Heart right ventricle (tissue), 16 donors: ENCODE data around the gene GPC3. TPM values are rescaled to one million over a fixed set of nuclear protein-coding genes. Genes with fewer than 3 reads are reported as not detected.
"Not testable (repeated sequence)": the region's sequence is repeated elsewhere in the genome, so short reads cannot be mapped to it uniquely, and the experiment has no call there.

Source experiments
- ATAC-seq, 8 donors: fragments of 200-7000 bp; cut with Tn5 transposase; one replicate each; pipeline ENCODE4 v1.9.1; 2020; ENCODE audit warnings: mild to moderate bottlenecking in 8 of 8, moderate library complexity in 8 of 8, moderate number of reproducible peaks in 1 of 8
- DNase-seq, 2 donors: peaks; one replicate each; pipeline ENCODE4 v3.0.0-alpha.2; 2020
- H3K27ac ChIP-seq, 10 donors: fragments of 200-600 bp; sonication (generic) in 2 of 10; one replicate each; pipeline versions ENCODE4 v1.5.0 to v1.8.0; 2020 to 2022; ENCODE audit warnings: mild to moderate bottlenecking in 3 of 10
- H3K27me3 ChIP-seq, 7 donors: fragments of 200-600 bp; one replicate each; pipeline ENCODE4 v1.8.0; 2021 to 2022; ENCODE audit warnings: mild to moderate bottlenecking in 2 of 7
- H3K36me3 ChIP-seq, 9 donors: fragments of 200-600 bp; sonication (generic) in 1 of 9; one replicate each; pipeline versions ENCODE4 v1.5.0 to v1.8.0; 2020 to 2022; ENCODE audit warnings: mild to moderate bottlenecking in 2 of 9
- H3K4me1 ChIP-seq, 9 donors: fragments of 200-600 bp; sonication (generic) in 1 of 9; one replicate each; pipeline versions ENCODE4 v1.5.0 to v1.8.0; 2020 to 2022; ENCODE audit warnings: mild to moderate bottlenecking in 4 of 9
- H3K4me3 ChIP-seq, 10 donors: fragments of 200-600 bp; sonication (generic) in 2 of 10; one replicate each; pipeline versions ENCODE4 v1.5.0 to v1.8.0; 2020 to 2022; ENCODE audit warnings: mild to moderate bottlenecking in 7 of 10, moderate library complexity in 2 of 10
- H3K9me3 ChIP-seq, 11 donors: fragments of 200-600 bp in 10 of 11; sonication (generic) in 2 of 11; one replicate each; pipeline versions ENCODE4 v1.5.0 to v1.8.0; 2013 to 2022; ENCODE audit warnings: mild to moderate bottlenecking in 2 of 11, control low read depth in 1 of 11, moderate library complexity in 1 of 11
- CTCF ChIP-seq, 9 donors: fragments of 200-600 bp; sonication (generic) in 2 of 9; IDR thresholded peaks; one replicate each; pipeline versions ENCODE4 v1.5.0 to v1.8.0; 2021 to 2022; ENCODE audit warnings: antibody characterized with exemption in 9 of 9, mild to moderate bottlenecking in 5 of 9, moderate library complexity in 1 of 9
- WGBS, 2 donors: extraction: QIAGEN DNeasy Blood & Tissue Kit; methylation state at CpG; one replicate each; pipeline ENCODE4 v1.1.7; 2013; ENCODE audit warnings: inconsistent platforms in 1 of 2; 5-methylcytosine and 5-hydroxymethylcytosine counted together
- intact Hi-C, 10 donors: fragments of 100-400 bp; cut with DNase I; formaldehyde crosslinking; loops; one replicate each; pipeline versions ENCODE4 v1.11.1 to v1.14.2; 2022
- polyA plus RNA-seq, 2 donors: library from polyadenylated mRNA; stranded (reverse); fragments of 200-250 nt; gene quantifications; one replicate each; pipeline ENCODE4 v1.2.3, GENCODE V29; 2013
- total RNA-seq, 10 donors: library from RNA; stranded (reverse); fragmentation: NEBNext Ultra II Directional in 3 of 10; extraction: Animal tissue kit (Norgen Biotek cat#: 25700) in 3 of 10; gene quantifications; one replicate each; pipeline versions ENCODE4 v1.2.1 to v1.2.4, GENCODE V29; 2021 to 2023
- donor health status: Arrhythmogenic right ventricular cardiomyopathy.
- donor health status: ischemic (EF 13 %, LVEDD 7.1; RV severe dilation, severe dysfunction).
- donor health status: healthy with polysubstance abuse.
- donor health status: DM: no; HTN: yes; CAD: no.
- donor health status: DM: no; HTN: no; CAD: no.
- donor health status: ischemic (EF 25% LVEDD 6.9; RV normal size, moderate dysfunction).
- donor health status: ischemic (EF 25% LVEDD 5.7; RV mildly dilated, moderate dysfunction).
- donor health status: healthy.
- donor health status: DM: yes; HTN: yes; CAD: no.
- donor health status: Ischemic cardiomyopathy.
- donor health status: ischemic (EF 35%, LVEDD 5.7; RV mildly dilated, moderate dysfunction).
- donor health status: nonischemic (EF 11% LVEDD 7.7; RV severe dilation, severe dysfunction).
- donor health status: DM: yes; HTN: yes; CAD: no.
- donor health status: PGD.
- donor health status: ischemic (EF 29% LVEDD 5.4; RV normal size, mild dysfunction).
- donor health status: nonischemic (EF 23%, LVEDD 6.1; RV moderate dilation, normal function).

GPC3 gene
- total and polyA plus RNA-seq, 12 donors: 0.66 to 5.6 (median 3.4) TPM

- TF ChIP-seq CTCF (IDR thresholded peaks at IDR 0.05): no peak
- peaks cover 0 to 33% (median 0%) of the 10 kb centered on the region in 7 donors for H3K27me3 ChIP-seq
- ATAC-seq: no peak
- H3K9me3 ChIP-seq: no peaks in the 10 kb centered on the region
- H3K4me3 ChIP-seq: no peak overlapping the region
- WGBS, 2 donors: 73 to 86% methylated on average over 4 of the region's 4 CpGs
- intact Hi-C loops: no loop called here
- H3K36me3 ChIP-seq: no peaks in the 10 kb centered on the region
- no peaks in the 10 kb centered on the region for H3K4me1 ChIP-seq
- DNase-seq: no peak
- no peak overlapping the region for H3K27ac ChIP-seq
Measured at GRCh38 chrX:133897593-133898163, 87.7 kb downstream of the GPC3 start.

GRCh38 chrX:133892337-133892736 lies 93.1 kb downstream of the GPC3 start:
- Histone ChIP-seq H3K27me3 (peaks cover 0 to 17% (median 0%) of the 10 kb centered on the region in 7 donors), H3K36me3 (no peaks in the 10 kb centered on the region), H3K4me3 (no peak overlapping the region), H3K4me1 (no peaks in the 10 kb centered on the region), H3K9me3 (peaks cover 0 to 5% (median 0%) of the 10 kb centered on the region in 11 donors), H3K27ac (no peak overlapping the region)
- ATAC-seq: no peak
- WGBS, 2 donors: 52 to 55% methylated on average over 2 of the region's 2 CpGs
- intact Hi-C loops: no loop called here
- no peak for DNase-seq
- TF ChIP-seq CTCF (IDR thresholded peaks at IDR 0.05): no peak

GRCh38 chrX:133888984-133889383 lies 96.4 kb downstream of the GPC3 start:
- ATAC-seq: no peak

DNA sequence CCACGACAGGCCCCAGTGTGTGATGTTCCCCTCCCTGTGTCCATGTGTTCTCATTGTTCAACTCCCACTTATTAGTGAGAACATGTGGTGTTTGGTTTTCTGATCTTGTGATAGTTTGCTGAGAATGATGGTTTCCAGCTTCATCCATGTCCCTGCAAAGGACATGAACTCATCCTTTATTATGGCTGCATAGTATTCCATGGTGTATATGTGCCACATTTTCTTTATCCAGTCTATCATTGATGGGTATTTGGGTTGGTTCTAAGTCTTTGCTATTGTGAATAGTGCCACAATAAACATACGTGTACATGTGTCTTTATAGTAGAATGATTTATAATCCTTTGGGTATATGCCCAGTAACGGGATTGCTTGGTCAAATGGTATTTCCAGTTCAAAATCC lies 97.3 kb downstream of the GPC3 start:
- H3K4me1 ChIP-seq, H3K4me3 ChIP-seq, H3K36me3 ChIP-seq, H3K27ac ChIP-seq, H3K9me3 ChIP-seq, ATAC-seq, DNase-seq, intact Hi-C loops: not testable (repeated sequence)
- H3K27me3 ChIP-seq: peaks cover 0 to 35% (median 0%) of the 10 kb centered on the region in 7 donors
- WGBS, 2 donors: 92 to 97% methylated on average over 3 of the region's 3 CpGs

More at GRCh38 chrX:133888984-133889383, 96.4 kb downstream of the GPC3 start:
- Histone ChIP-seq H3K9me3 (peaks cover 0 to 5% (median 0%) of the 10 kb centered on the region in 11 donors), H3K27ac (no peak overlapping the region), H3K36me3 (no peaks in the 10 kb centered on the region), H3K4me1 (no peaks in the 10 kb centered on the region), H3K27me3 (peaks cover 0 to 37% (median 0%) of the 10 kb centered on the region in 7 donors), H3K4me3 (no peak overlapping the region)
- DNase-seq: no peak
- 43 to 44% methylated on average over 1 of the region's 1 CpG for WGBS, 2 donors
- intact Hi-C loops: no loop called here
- no peak for TF ChIP-seq CTCF (IDR thresholded peaks at IDR 0.05)
